Chondrocyte (in vitro differentiated cells): Measurements from ENCODE around the gene SLC7A6. TPM values are rescaled to one million over a fixed set of nuclear protein-coding genes. Genes with fewer than 3 reads are reported as not detected.

Source experiments
- DNase-seq: peaks from one replicate; pipeline ENCODE4 v3.0.0; 2021; ENCODE audit warnings: mixed read lengths, low spot score
- H3K27ac Mint-ChIP-seq: one replicate; pipeline ENCODE4 v1.8.0; 2021; ENCODE audit warnings: mild to moderate bottlenecking, moderate library complexity, mixed read lengths; ENCODE audit not compliant: unreplicated experiment
- H3K27me3 Mint-ChIP-seq: 2 replicates; pipeline ENCODE4 v1.8.0; 2021; ENCODE audit warnings: low read depth, mixed read lengths
- H3K36me3 Mint-ChIP-seq: 2 replicates; pipeline ENCODE4 v1.8.0; 2021; ENCODE audit warnings: low read depth, mixed read lengths
- H3K4me1 Mint-ChIP-seq: 2 replicates; pipeline ENCODE4 v1.8.0; 2021; ENCODE audit warnings: low read depth, mild to moderate bottlenecking, mixed read lengths
- H3K4me3 Mint-ChIP-seq: one replicate; pipeline ENCODE4 v1.8.0; 2021; ENCODE audit warnings: mild to moderate bottlenecking, moderate library complexity, mixed read lengths; ENCODE audit not compliant: unreplicated experiment
- H3K9me3 Mint-ChIP-seq: 2 replicates; pipeline ENCODE4 v1.8.0; 2021; ENCODE audit warnings: low read depth, mixed read lengths
- total RNA-seq: library from RNA; stranded (reverse); gene quantifications from 3 replicates; pipeline ENCODE4 v1.2.1, GENCODE V29; 2021
- TF ChIP-seq, protein P1 (sequence below): fragments of 200-600 bp; sonication (generic); IDR thresholded peaks from 2 replicates; pipeline ENCODE4 v1.5.0; 2021; ENCODE audit warnings: antibody characterized with exemption, mild to moderate bottlenecking, moderate library complexity

The SLC7A6 gene
- total RNA-seq, 1 donor from 2014 or later = 55.9 TPM

DNA sequence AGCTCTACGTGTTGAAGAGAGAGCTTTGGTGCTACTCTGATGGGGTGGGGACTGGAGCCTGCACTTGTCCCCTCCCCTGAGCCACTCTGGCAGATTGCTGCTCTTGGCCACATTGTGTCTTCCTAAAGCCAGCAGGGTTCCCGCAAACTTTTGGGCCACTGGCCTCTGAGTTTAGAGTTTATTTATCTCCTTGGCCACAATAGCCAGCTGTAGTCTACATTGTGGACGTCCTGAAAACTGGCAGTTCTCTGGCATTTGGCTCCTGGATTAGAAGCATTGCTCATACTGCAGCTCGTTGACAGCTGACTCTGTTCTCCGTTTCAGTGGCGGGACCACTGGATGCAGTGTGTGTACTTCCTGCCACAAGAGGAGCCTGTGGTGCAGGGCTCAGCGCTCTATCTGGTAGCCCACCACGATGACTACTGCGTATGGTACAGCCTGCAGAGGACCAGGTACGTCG lies 81.1 kb downstream of the SLC7A6 start:
- Mint-ChIP-seq H3K27me3 (no peaks in the 10 kb centered on the region), H3K4me3 (no peak overlapping the region), H3K9me3 (no peaks in the 10 kb centered on the region), H3K4me1 (no peaks in the 10 kb centered on the region), H3K36me3 (peaks cover 42% of the 10 kb centered on the region), H3K27ac (no peak overlapping the region)
- TF ChIP-seq, protein P1, sequence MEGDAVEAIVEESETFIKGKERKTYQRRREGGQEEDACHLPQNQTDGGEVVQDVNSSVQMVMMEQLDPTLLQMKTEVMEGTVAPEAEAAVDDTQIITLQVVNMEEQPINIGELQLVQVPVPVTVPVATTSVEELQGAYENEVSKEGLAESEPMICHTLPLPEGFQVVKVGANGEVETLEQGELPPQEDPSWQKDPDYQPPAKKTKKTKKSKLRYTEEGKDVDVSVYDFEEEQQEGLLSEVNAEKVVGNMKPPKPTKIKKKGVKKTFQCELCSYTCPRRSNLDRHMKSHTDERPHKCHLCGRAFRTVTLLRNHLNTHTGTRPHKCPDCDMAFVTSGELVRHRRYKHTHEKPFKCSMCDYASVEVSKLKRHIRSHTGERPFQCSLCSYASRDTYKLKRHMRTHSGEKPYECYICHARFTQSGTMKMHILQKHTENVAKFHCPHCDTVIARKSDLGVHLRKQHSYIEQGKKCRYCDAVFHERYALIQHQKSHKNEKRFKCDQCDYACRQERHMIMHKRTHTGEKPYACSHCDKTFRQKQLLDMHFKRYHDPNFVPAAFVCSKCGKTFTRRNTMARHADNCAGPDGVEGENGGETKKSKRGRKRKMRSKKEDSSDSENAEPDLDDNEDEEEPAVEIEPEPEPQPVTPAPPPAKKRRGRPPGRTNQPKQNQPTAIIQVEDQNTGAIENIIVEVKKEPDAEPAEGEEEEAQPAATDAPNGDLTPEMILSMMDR = no peak
- DNase-seq = no peak

DNA sequence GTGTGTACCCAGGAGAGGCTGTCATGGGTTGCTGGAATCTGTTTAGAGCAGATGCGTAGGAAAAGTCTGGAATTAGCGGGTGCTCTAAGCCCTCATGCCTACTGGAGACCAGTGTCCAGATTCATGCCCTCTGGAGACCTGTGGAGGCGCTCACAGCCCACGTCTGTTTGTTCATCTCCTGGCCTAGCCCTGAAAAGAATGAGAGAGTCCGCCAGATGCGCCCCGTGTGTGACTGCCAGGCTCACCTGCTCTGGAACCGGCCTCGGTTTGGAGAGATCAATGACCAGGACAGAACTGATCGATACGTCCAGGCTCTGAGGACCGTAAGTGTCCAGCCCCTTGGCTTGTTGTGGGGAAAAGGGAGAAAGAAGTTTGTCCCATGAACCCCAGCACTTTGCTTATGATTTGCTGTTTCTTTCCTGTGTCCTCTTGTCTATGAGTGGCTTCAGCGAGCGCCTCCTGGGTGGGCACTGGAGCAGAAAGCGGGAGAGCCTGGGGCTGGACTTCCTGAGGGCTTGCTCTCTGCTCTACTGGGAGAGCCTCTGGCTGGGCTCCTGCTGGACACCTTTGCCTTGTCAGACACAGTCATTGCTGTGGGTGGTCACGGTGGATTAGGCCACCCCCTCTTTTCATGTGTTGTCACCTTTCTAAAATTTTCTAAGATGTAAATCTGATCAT lies 81.8 kb downstream of the SLC7A6 start:
- H3K27me3 Mint-ChIP-seq = no peaks in the 10 kb centered on the region
- H3K27ac Mint-ChIP-seq = no peak overlapping the region
- no peak overlapping the region for H3K4me3 Mint-ChIP-seq
- H3K4me1 Mint-ChIP-seq = no peaks in the 10 kb centered on the region
- DNase-seq = peak; percentile 67
- H3K36me3 Mint-ChIP-seq = peaks cover 38% of the 10 kb centered on the region
- TF ChIP-seq, protein P1 = no peak
- no peaks in the 10 kb centered on the region for H3K9me3 Mint-ChIP-seq

GRCh38 chr16:68346892-68347480 lies 82.7 kb downstream of the SLC7A6 start:
- Mint-ChIP-seq H3K27me3 (no peaks in the 10 kb centered on the region), H3K4me1 (no peaks in the 10 kb centered on the region), H3K27ac (no peak overlapping the region), H3K4me3 (no peak overlapping the region), H3K36me3 (peaks cover 37% of the 10 kb centered on the region), H3K9me3 (no peaks in the 10 kb centered on the region)
- peak; percentile 81 for DNase-seq
- TF ChIP-seq, protein P1 = no peak

- TF ChIP-seq, protein P1 = no peak
- peaks cover 38% of the 10 kb centered on the region for H3K36me3 Mint-ChIP-seq
- no peak overlapping the region for H3K4me3 Mint-ChIP-seq
- no peak for DNase-seq
- H3K4me1 Mint-ChIP-seq = no peaks in the 10 kb centered on the region
- no peaks in the 10 kb centered on the region for H3K27me3 Mint-ChIP-seq
- H3K27ac Mint-ChIP-seq = no peak overlapping the region
- no peaks in the 10 kb centered on the region for H3K9me3 Mint-ChIP-seq
Measured at GRCh38 chr16:68347605-68348004, 83.3 kb downstream of the SLC7A6 start.

DNA sequence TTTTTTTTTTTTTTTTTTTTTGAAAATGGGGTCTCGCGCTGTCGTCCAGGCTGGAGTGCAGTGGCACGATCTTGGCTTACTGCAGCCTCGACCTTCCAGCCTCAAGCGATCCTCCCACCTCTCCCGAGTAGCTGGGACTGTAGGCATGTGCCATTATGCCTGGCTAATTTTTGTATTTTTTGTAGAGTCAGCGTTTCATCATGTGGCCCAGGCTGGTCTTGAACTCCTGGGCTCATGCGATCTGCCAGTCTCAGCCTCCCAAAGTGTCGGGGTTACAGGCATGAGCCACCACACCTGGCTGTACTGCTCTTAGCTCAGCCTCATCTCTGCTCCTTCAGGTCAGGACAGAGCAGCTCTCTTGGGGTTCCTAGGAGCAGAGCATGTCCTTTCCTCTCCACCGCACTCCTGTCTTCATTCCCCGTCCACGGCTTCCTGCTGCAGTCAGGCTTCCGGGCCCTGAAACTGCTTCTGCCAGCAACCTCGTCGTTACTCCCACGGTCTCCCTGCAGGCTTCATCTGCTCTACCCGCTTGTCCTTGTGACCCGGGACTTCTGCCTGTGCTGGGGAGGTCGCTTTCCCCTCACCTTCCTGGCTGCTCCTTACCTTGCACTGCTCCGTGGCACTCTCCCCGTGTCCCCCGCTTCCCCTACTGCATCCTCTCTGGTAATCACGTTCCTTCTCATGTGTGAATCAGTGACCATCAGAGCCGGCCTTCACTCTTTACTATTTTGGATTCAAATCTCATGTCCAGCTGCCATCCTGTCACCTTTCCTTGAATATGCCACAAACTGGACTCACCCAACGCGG lies 84.5 kb downstream of the SLC7A6 start:
- Mint-ChIP-seq H3K36me3 (peaks cover 36% of the 10 kb centered on the region), H3K27ac (no peak overlapping the region), H3K27me3 (no peaks in the 10 kb centered on the region)

More for the DNA sequence above, 84.5 kb downstream of the SLC7A6 start:
- Mint-ChIP-seq H3K9me3 (no peaks in the 10 kb centered on the region), H3K4me3 (no peak overlapping the region), H3K4me1 (no peaks in the 10 kb centered on the region)
- TF ChIP-seq, protein P1 = no peak
- peak; percentile 62 for DNase-seq
